Cerebellar nuclear complex (tissue), 1 donor: ENCODE data around the gene IGLL5.
"Not testable (repeated sequence)": the region's sequence is repeated elsewhere in the genome, so short reads cannot be mapped to it uniquely, and the experiment has no call there.

Source experiments
- DNase-seq, 2 experiments: peaks; one replicate each; lab custom pipeline; 2025; lab: John Stamatoyannopoulos, UW

IGLL5 gene

GRCh38 chr22:22900527-22901205 is 13.1 kb downstream of the IGLL5 start:
- not testable (repeated sequence) for DNase-seq

- DNase-seq = no peak
Observed at GRCh38 chr22:22901578-22902218, 14.1 kb downstream of the IGLL5 start.

- DNase-seq = no peak
Observed at GRCh38 chr22:22902247-22903001, 14.8 kb downstream of the IGLL5 start.

- no peak for DNase-seq
Observed at GRCh38 chr22:22903355-22903777, 15.8 kb downstream of the IGLL5 start.

- DNase-seq = not testable (repeated sequence)
Observed at GRCh38 chr22:22903781-22904192, 16.2 kb downstream of the IGLL5 start.

GRCh38 chr22:22904736-22905135 is 17.1 kb downstream of the IGLL5 start:
- not testable (repeated sequence) for DNase-seq

- DNase-seq = not testable (repeated sequence)
Observed at GRCh38 chr22:22906391-22906790, 18.8 kb downstream of the IGLL5 start.

GRCh38 chr22:22906907-22907550 is 19.4 kb downstream of the IGLL5 start:
- no peak for DNase-seq

- no peak for DNase-seq
Observed at GRCh38 chr22:22907551-22908494, 20.2 kb downstream of the IGLL5 start.

GRCh38 chr22:22908495-22908861 is 20.9 kb downstream of the IGLL5 start:
- no peak for DNase-seq

- DNase-seq = no peak
Observed at GRCh38 chr22:22908941-22909604, 21.5 kb downstream of the IGLL5 start.

GRCh38 chr22:22909605-22910271 is 22.1 kb downstream of the IGLL5 start:
- no peak for DNase-seq

GRCh38 chr22:22910272-22911240 is 22.9 kb downstream of the IGLL5 start:
- DNase-seq = no peak

GRCh38 chr22:22911327-22912134 is 23.9 kb downstream of the IGLL5 start:
- DNase-seq = no peak

GRCh38 chr22:22912135-22912987 is 24.7 kb downstream of the IGLL5 start:
- no peak for DNase-seq

GRCh38 chr22:22912988-22913253 is 25.3 kb downstream of the IGLL5 start:
- no peak for DNase-seq

GRCh38 chr22:22913989-22914388 is 26.4 kb downstream of the IGLL5 start:
- no peak for DNase-seq
